Fibroblast of skin of scalp (primary cell): Measurements from ENCODE around the gene TP53TG3F. TPM values are rescaled to one million over a fixed set of nuclear protein-coding genes. Genes with fewer than 3 reads are reported as not detected.
"Not testable (repeated sequence)": the region's sequence is repeated elsewhere in the genome, so short reads cannot be mapped to it uniquely, and the experiment has no call there.

Source experiments
- DNase-seq: peaks from one replicate; pipeline ENCODE4 v3.0.0-alpha.2; 2013
- polyA plus RNA-seq, 2 experiments: library from polyadenylated mRNA; unstranded; fragments of 120-200 nt; gene quantifications; one replicate each; pipeline ENCODE4 v1.2.1, GENCODE V29; 2013; ENCODE audit not compliant: insufficient read length in 2 of 2

Gene TP53TG3F, protein sequence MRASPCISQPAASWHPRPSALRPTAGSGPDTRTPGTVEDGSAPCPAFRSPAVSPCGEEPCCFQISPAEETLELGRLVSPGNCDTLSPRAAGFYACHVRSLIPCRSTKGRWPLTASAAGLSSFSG
- polyA plus RNA-seq (2013, experiment 1 of 2; ENCODE audit: insufficient read length), result not detected
- not detected for polyA plus RNA-seq (2013, experiment 2 of 2; ENCODE audit: insufficient read length)

DNA sequence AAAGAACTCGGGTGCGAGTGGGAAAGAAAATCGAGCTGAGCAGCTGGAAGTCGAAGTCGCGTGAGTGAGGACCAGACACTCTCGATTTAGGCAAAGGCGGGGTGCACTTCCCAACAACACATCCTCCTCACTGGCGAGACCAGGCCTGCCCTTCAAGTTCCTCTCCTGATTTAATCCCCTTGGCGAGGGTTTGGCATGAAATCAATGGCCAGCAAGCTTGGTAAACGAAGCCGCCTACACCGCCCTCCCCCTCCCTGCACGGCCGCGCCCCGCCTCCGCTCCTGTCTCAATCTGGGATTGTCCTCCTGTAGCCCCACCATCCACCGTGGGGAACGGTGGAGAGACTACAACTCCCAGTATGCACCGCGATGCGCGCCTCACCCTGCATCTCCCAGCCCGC, at the start of gene TP53TG3F:
TSS of gene TP53TG3F (plus strand) at position 301 of the 400 bp plus-strand sequence. CDS start at position 369, 68 bp downstream.
- not testable (repeated sequence) for DNase-seq

DNA sequence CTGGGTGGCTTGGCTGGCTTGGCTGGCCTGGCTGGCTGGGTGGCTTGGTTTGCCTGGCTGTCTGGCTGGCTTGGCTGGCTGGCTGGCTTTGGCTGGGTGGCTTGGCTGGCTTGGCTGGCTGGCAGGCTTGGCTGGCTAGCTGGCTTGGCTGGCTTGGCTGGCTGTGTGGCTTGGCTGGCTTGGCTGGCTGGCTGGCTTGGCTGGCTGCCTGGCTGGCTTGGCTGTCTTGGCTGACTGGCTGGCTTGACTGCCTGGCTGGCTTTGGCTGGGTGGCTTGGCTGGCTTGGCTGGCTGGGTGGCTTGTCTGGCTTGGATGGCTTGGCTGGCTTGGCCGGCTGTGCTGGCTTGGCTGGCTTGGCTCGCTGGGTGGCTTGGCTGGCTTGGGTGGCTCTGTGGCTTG, 32.2 kb downstream of the TP53TG3F start:
- not testable (repeated sequence) for DNase-seq

DNA sequence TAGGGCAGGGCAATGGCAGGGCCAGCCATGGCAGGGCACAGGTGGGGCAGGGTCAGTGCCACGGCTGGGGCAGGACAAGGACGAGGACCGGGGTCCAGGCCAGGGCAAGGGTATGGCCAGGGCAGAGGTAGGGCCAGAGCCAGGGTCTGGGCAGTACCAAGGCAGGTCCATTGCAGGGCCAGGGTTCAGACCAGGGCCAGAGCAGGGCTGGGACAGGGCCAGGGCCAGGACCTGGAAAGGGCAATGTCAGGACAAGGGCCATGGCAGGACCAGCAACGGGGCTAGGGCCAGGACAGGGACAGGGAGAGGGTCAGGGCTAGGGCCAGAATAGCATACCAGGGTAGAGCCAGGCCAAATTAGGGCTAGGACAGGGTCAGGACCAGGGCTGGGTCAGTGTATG, 47.8 kb downstream of the TP53TG3F start:
- not testable (repeated sequence) for DNase-seq

DNA sequence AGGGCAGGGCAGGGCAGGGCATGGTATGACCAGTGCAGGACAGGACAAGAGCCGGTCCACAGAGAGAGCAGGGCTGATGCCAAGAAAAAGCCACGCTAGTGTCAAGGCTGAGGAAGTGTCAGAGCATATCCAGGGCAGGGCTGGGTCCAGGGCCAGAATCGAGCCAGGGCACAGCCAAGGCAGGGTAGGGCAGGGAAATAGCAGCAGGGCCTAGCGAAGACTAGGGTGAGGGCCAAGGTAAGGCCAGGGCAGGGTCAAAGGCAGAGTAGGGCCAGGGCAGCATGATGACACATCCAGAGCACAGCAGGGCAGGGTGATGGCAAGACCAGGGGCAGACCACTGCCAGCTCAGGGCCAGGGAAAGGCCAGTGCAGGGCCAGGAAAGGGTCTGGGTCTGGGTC, 49.7 kb downstream of the TP53TG3F start:
- not testable (repeated sequence) for DNase-seq

DNA sequence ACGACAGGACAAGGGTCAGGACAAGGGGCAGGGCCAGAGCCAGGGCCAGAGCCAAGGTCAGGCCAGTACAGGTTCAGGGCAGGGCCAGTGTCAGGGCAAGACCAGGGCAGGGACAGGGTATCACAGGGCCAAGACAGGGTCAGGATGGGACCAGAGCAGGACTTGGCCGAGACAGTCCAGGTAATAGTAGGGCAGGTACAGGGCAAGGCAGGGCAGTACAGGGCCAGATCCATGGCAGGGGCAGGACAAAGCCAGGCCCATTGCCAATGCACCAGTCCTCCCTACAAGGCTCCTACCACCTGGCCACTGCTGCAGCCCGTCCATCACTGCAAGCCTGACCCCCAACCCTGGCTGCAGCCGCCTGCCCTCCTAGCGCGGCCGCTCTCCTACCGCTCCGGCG, 50.5 kb downstream of the TP53TG3F start:
- not testable (repeated sequence) for DNase-seq
